Measurements from ENCODE around the gene WNK2.

WNK2 gene

GRCh38 chr9:93297659-93298497 lies 113.9 kb downstream of the WNK2 start:
- Histone ChIP-seq H3K9ac (no peak overlapping the region), H2AFZ (ENCODE audit: low read depth) (no peak overlapping the region), H3K4me2 (no peak overlapping the region), H3K4me3 (IDR thresholded peaks at IDR 0.05; ENCODE audit: insufficient read depth, low read depth, low read length) (no peak overlapping the region), H3K4me1 (ENCODE audit: low read depth, poor library complexity, severe bottlenecking) (peaks cover 16% of the 10 kb centered on the region), H3K27me3 (ENCODE audit: insufficient read depth, low read depth) (no peaks in the 10 kb centered on the region), H3K27ac (no peak overlapping the region), H3K36me3 (ENCODE audit: insufficient read depth) (no peaks in the 10 kb centered on the region), H4K20me1 (ENCODE audit: insufficient read depth) (no peaks in the 10 kb centered on the region), H3K79me2 (ENCODE audit: insufficient read depth, low read depth) (no peaks in the 10 kb centered on the region)
- TF ChIP-seq CTCF (conservative IDR thresholded peaks at IDR 0.05; ENCODE audit: low read depth, low read length) = no peak

- Histone ChIP-seq H4K20me1 (ENCODE audit: insufficient read depth) (no peaks in the 10 kb centered on the region), H3K79me2 (ENCODE audit: insufficient read depth, low read depth) (no peaks in the 10 kb centered on the region), H2AFZ (ENCODE audit: low read depth) (no peak overlapping the region), H3K4me3 (IDR thresholded peaks at IDR 0.05; ENCODE audit: insufficient read depth, low read depth, low read length) (no peak overlapping the region), H3K9ac (no peak overlapping the region), H3K27me3 (ENCODE audit: insufficient read depth, low read depth) (no peaks in the 10 kb centered on the region), H3K4me1 (ENCODE audit: low read depth, poor library complexity, severe bottlenecking) (peaks cover 18% of the 10 kb centered on the region), H3K4me2 (no peak overlapping the region), H3K36me3 (ENCODE audit: insufficient read depth) (no peaks in the 10 kb centered on the region), H3K27ac (no peak overlapping the region)
- TF ChIP-seq CTCF (conservative IDR thresholded peaks at IDR 0.05; ENCODE audit: low read depth, low read length) = no peak
These were observed 114.8 kb downstream of the WNK2 start for GRCh38 chr9:93298498-93299417.

- Histone ChIP-seq H2AFZ (ENCODE audit: low read depth) (no peak overlapping the region), H3K4me2 (no peak overlapping the region), H4K20me1 (ENCODE audit: insufficient read depth) (no peaks in the 10 kb centered on the region), H3K36me3 (ENCODE audit: insufficient read depth) (no peaks in the 10 kb centered on the region), H3K4me3 (IDR thresholded peaks at IDR 0.05; ENCODE audit: insufficient read depth, low read depth, low read length) (no peak overlapping the region), H3K4me1 (ENCODE audit: low read depth, poor library complexity, severe bottlenecking) (peaks cover 18% of the 10 kb centered on the region), H3K27me3 (ENCODE audit: insufficient read depth, low read depth) (no peaks in the 10 kb centered on the region), H3K27ac (no peak overlapping the region), H3K79me2 (ENCODE audit: insufficient read depth, low read depth) (no peaks in the 10 kb centered on the region), H3K9ac (no peak overlapping the region)
- TF ChIP-seq CTCF (conservative IDR thresholded peaks at IDR 0.05; ENCODE audit: low read depth, low read length) = no peak
These were observed 115.7 kb downstream of the WNK2 start for GRCh38 chr9:93299418-93300174.

GRCh38 chr9:93300175-93300572 lies 116.2 kb downstream of the WNK2 start:
- no peak overlapping the region for H3K4me3 ChIP-seq (IDR thresholded peaks at IDR 0.05; ENCODE audit: insufficient read depth, low read depth, low read length)
- no peaks in the 10 kb centered on the region for H3K79me2 ChIP-seq (ENCODE audit: insufficient read depth, low read depth)
- peaks cover 18% of the 10 kb centered on the region for H3K4me1 ChIP-seq (ENCODE audit: low read depth, poor library complexity, severe bottlenecking)
- no peak overlapping the region for H3K9ac ChIP-seq
- H3K36me3 ChIP-seq (ENCODE audit: insufficient read depth) = no peaks in the 10 kb centered on the region
- H2AFZ ChIP-seq (ENCODE audit: low read depth) = no peak overlapping the region
- H3K27ac ChIP-seq = no peak overlapping the region
- TF ChIP-seq CTCF (conservative IDR thresholded peaks at IDR 0.05; ENCODE audit: low read depth, low read length) = no peak
- H3K27me3 ChIP-seq (ENCODE audit: insufficient read depth, low read depth) = no peaks in the 10 kb centered on the region
- H4K20me1 ChIP-seq (ENCODE audit: insufficient read depth) = no peaks in the 10 kb centered on the region
- H3K4me2 ChIP-seq = no peak overlapping the region

Data from KMS-11 (cell line).